Motor neuron (in vitro differentiated cells): ENCODE results near the gene RPIA. TPM values are rescaled to one million over a fixed set of nuclear protein-coding genes. Genes with fewer than 3 reads are reported as not detected.

Experiments used
- ATAC-seq, 8 experiments: fragments of 200-7000 bp; cut with Tn5 transposase; replicated peaks in 6 of 8; 2 replicates each; pipeline ENCODE4 v1.8.0; 2021; ENCODE audit warnings: mild to moderate bottlenecking in 8 of 8, moderate library complexity in 8 of 8
- H3K27ac ChIP-seq, 2 donors: fragments of 250-450 bp; sonication (Bioruptor Pico); 2 replicates each; pipeline ENCODE4 v1.9.0; 2021; ENCODE audit warnings: antibody characterized with exemption in 2 of 2, mild to moderate bottlenecking in 2 of 2, moderate library complexity in 1 of 2
- H3K4me1 ChIP-seq, 2 donors: fragments of 250-450 bp; sonication (Bioruptor Pico); replicated peaks in 1 of 2; 2 replicates each; pipeline ENCODE4 v1.6.1; 2021; ENCODE audit warnings: antibody characterized with exemption in 2 of 2, mild to moderate bottlenecking in 2 of 2, moderate library complexity in 1 of 2
- H3K4me3 ChIP-seq, 5 donors: fragments of 250-450 bp; sonication (Bioruptor Pico); 2 replicates each; pipeline ENCODE4 v1.9.0; 2021; ENCODE audit warnings: antibody characterized with exemption in 5 of 5, mild to moderate bottlenecking in 5 of 5, moderate library complexity in 4 of 5
- WGBS, 10 experiments: fragments of 450-650 bp; shearing (Covaris generic); methylation state at CpG; one replicate each; pipeline ENCODE4 v1.0.0; 2022; 5-methylcytosine and 5-hydroxymethylcytosine counted together
- in situ Hi-C, 9 experiments: fragments of 400-800 bp; cut with MboI; loops; one replicate each; pipeline ENCODE4 v1.15.0; 2021; ENCODE audit warnings: low sequenced_read_pairs in 9 of 9, low pct_unique_long_range_greater_than_20kb in 2 of 9; ENCODE audit not compliant: unreplicated experiment in 9 of 9
- total RNA-seq, 8 experiments: library from RNA; unstranded; fragments of 300-600 nt; gene quantifications; 2 replicates each; pipeline versions ENCODE4 v1.2.3 to v1.2.4, GENCODE V29; 2022

RPIA gene
- total RNA-seq, 8 experiments from 2014 or later: 6.1 to 17.1 (median 8.5) TPM

- Histone ChIP-seq H3K4me1 (peaks cover 9 to 14% of the 10 kb centered on the region in 2 donors), H3K27ac (no peak overlapping the region), H3K4me3 (peak overlapping the region; percentile 58 to 81 (median 73))
- in situ Hi-C loops: no loop called here
- peak in 1 of 8 experiments; percentile 2 for ATAC-seq
- 0 to 2% (median 0%) methylated on average over 1 to 11 of the region's 11 CpGs; no CpG with 5 or more reads in 3 of the 10 experiments for WGBS, 10 experiments
Measured at GRCh38 chr2:88692187-88692586, 714 bp downstream of the RPIA start.

GRCh38 chr2:88693911-88694414 is 2.5 kb downstream of the RPIA start:
- H3K27ac ChIP-seq: no peak overlapping the region
- in situ Hi-C loops: no loop called here
- H3K4me3 ChIP-seq: no peak overlapping the region

DNA sequence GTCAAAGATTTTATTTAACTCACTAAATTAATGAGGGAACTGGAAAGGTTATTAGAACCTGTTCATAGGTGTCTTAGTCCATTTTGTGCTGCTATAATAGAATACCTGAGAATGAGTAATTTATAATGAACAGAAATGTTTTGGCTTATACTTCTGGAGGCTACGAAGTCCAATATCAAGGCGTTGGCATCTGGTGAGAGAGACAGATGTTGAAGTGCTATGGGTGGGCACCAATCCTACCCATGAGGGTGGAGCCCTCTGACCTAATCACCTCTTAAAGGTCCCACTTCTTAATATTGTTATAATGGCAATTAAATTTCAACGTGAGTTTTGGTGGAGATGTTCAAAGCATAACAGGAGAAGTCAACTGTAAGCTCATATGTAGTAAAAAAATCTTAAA is 5.1 kb downstream of the RPIA start:
- in situ Hi-C loops: no loop called here

More at GRCh38 chr2:88693911-88694414, 2.5 kb downstream of the RPIA start:
- peaks cover 9 to 14% of the 10 kb centered on the region in 2 donors for H3K4me1 ChIP-seq
- ATAC-seq: no peak
- 80 to 100% (median 92%) methylated on average over 1 to 2 of the region's 3 CpGs; no CpG with 5 or more reads in 5 of the 10 experiments for WGBS, 10 experiments

DNA sequence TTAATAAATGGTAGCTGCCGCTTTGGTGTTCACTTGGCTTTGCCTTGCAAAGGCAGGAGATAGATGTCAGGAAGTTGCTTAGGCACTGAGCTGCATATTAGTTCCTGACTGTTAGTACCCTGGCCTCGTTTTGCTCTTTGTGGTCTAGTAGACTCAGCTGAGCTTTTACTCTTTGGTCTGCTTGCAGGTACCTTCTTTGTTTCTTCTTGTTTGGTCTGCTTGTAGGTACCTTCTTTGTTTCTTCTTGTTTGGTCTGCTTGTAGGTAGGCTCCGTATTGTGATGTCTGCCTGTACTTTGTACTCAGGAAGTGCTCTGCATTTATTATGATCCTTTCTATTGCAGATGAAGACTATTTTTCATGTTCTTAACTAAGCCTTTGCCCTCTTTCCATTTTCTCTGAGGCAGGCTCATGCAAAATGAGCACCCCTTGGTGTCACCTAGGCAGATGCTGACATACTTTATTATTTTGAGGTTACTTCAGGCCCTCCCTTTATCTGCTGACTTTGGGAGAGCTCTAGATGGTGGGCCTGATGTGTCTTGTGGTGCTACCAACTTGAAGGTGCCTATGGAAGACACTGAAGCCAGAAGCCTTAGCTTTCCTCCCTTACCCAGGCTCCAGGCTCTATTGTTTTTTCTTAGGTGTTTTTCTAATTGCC is 6.0 kb downstream of the RPIA start:
- Histone ChIP-seq H3K27ac (no peak overlapping the region), H3K4me1 (peaks cover 2 to 5% of the 10 kb centered on the region in 2 donors), H3K4me3 (no peak overlapping the region)
- no peak for ATAC-seq
- in situ Hi-C loops: no loop called here
- 66 to 100% (median 90%) methylated on average over 2 to 3 of the region's 3 CpGs; no CpG with 5 or more reads in 1 of the 10 experiments for WGBS, 10 experiments

More for the DNA sequence above, 5.1 kb downstream of the RPIA start:
- H3K4me3 ChIP-seq: no peak overlapping the region
- H3K4me1 ChIP-seq: peaks cover 2 to 5% of the 10 kb centered on the region in 2 donors
- no peak for ATAC-seq
- no peak overlapping the region for H3K27ac ChIP-seq
- 50 to 90% (median 69%) methylated on average over 1 to 3 of the region's 3 CpGs; no CpG with 5 or more reads in 4 of the 10 experiments for whole genome bisulfite sequencing, 10 experiments

DNA sequence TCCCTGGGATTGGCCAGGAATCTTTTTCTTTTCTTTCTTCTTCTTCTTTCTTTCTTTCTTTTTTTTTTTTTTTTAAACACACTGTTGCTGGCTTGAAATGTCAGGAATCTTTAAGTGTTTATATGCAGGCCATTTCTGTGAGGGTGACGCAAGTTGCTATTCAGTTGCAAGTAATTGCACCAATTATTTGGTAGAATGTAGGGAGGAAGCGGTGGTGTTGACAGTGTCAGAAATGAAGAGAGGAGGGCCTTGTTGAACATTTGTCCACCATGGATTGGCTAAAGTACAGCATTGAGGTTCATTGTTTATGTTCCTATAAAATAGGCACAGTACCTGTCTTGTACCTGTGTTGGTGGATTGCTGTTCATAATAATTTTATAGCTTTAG is 6.5 kb downstream of the RPIA start:
- WGBS, 10 experiments: 83 to 100% (median 100%) methylated on average over 2 of the region's 2 CpGs; no CpG with 5 or more reads in 1 of the 10 experiments
- Histone ChIP-seq H3K27ac (no peak overlapping the region), H3K4me1 (peaks cover 0 to under 1% of the 10 kb centered on the region in 2 donors), H3K4me3 (no peak overlapping the region)
- no peak for ATAC-seq
- in situ Hi-C loops: no loop called here

DNA sequence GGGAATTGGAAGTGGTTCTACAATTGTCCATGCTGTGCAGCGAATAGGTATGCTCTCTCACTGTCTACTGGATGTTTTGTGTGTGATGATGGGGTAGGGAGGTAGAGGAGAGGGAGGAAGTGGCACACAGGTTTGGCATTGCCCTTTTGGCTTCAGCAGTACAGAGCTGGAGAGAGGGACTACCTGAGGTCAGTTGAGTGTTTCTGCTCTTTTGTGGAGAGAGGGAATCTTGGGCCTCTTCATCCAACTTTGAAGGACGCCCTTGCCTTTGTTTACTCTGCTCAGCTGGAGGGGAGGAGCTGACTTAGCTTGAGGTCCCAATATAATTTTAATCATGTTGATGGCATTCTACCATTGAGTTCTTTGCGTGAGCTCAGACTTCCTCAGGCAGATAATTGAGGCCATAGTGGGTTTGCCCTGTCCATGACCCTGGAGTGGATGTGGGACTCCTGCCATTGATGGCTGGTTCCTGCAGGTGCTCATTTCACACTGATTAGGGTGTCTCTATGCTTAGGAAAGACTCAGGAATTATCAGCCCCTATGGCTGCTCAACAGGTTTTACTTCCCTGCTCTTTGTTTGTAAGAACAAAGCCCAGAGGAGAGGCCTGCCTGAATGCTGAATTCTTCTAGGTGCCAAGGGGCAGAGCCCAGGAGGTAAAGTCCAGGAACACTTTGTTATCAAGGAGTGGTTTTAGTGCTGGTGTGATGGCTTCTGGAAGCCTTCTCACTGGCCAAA is 7.2 kb downstream of the RPIA start:
- no peaks in the 10 kb centered on the region for H3K4me1 ChIP-seq
- no peak for ATAC-seq
- in situ Hi-C loops: no loop called here
- no peak overlapping the region for H3K4me3 ChIP-seq
- no peak overlapping the region for H3K27ac ChIP-seq
- 83 to 100% (median 97%) methylated on average over 1 to 3 of the region's 3 CpGs; no CpG with 5 or more reads in 2 of the 10 experiments for WGBS, 10 experiments

GRCh38 chr2:88707003-88707402 is 15.5 kb downstream of the RPIA start:
- Histone ChIP-seq H3K4me3 (no peak overlapping the region), H3K4me1 (no peaks in the 10 kb centered on the region), H3K27ac (no peak overlapping the region)
- in situ Hi-C loops: no loop called here
- WGBS, 10 experiments: 73 to 100% (median 95%) methylated on average over 2 of the region's 2 CpGs
- ATAC-seq: no peak

DNA sequence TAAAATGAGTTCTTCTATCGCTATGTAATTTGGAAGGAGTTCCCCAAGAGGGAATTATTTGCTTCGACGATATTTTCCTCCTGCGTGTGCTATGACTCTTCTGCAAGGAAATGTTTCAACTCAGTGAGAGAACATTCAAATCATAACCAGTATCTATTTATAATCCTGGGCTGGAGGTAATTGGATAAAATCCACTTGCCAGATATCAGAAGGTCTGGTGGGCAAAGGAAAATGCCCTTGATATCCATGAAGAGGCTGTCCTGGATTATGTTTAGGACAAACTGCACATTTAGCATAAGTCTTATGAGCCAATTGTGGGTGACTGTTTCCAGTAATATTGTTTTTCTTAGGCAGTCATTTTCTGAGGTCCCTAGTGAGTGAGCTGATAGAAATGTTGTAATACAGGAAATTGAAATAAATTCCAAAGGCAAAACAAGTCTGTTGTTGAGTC is 17.7 kb downstream of the RPIA start:
- ATAC-seq: peak in 2 of 8 experiments; percentile 82 to 83
- Histone ChIP-seq H3K4me3 (no peak overlapping the region), H3K4me1 (no peaks in the 10 kb centered on the region), H3K27ac (no peak overlapping the region)
- WGBS, 10 experiments: 91 to 100% (median 100%) methylated on average over 1 to 4 of the region's 4 CpGs; no CpG with 5 or more reads in 3 of the 10 experiments
- in situ Hi-C loops: no loop called here

DNA sequence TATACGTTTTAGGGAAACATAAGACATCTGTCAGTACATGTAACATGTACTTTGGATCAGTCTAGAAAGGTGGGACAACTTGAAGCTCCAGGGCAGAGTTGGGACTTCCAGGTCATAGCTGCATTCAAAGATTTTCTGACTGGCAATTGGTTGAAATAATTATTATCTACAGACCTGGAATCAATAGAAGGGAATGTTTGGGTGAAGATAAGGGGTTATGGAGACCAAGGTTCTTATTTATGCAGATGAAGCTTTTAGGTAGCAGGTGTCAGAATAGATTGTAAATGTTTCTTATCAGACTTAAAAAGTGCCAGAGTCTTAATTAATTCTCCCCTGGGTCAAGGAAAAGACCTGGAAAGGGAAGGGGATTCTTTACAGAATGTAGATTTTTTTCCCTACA is 19.8 kb downstream of the RPIA start:
- in situ Hi-C loops: no loop called here
- H3K4me1 ChIP-seq: no peaks in the 10 kb centered on the region
- WGBS, 10 experiments: 80 to 100% (median 88%) methylated on average over 1 of the region's 1 CpG; no CpG with 5 or more reads in 3 of the 10 experiments
- no peak overlapping the region for H3K4me3 ChIP-seq
- H3K27ac ChIP-seq: no peak overlapping the region
- no peak for ATAC-seq

DNA sequence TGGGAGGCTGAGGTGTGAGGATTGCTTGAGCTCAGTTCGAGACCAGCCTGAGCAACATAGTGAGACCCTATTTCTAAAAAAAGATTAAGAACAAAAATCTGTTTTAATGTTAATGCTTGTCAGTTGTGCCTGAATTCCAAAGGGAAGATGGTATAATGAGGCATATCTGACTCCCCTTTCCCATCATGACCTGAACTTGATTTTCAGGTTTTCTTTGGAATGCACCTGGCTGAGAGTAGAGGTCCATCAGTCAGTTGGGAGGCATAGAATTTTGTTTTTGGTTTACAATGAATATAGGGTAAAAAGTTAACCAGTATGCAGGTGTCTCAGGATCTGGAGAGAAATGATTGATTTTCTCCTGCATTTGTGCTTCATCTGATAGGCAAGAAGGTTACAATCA is 20.4 kb downstream of the RPIA start:
- Histone ChIP-seq H3K4me1 (no peaks in the 10 kb centered on the region), H3K27ac (no peak overlapping the region), H3K4me3 (no peak overlapping the region)
- no peak for ATAC-seq
- in situ Hi-C loops: no loop called here
- WGBS, 10 experiments: 86 to 100% (median 100%) methylated on average over 1 of the region's 1 CpG; no CpG with 5 or more reads in 4 of the 10 experiments

GRCh38 chr2:88713408-88713807 is 21.9 kb downstream of the RPIA start:
- 85 to 100% (median 94%) methylated on average over 3 to 4 of the region's 4 CpGs; no CpG with 5 or more reads in 1 of the 10 experiments for WGBS, 10 experiments
- in situ Hi-C loops: no loop called here
- Histone ChIP-seq H3K4me3 (no peak overlapping the region), H3K27ac (no peak overlapping the region), H3K4me1 (no peaks in the 10 kb centered on the region)
- no peak for ATAC-seq

DNA sequence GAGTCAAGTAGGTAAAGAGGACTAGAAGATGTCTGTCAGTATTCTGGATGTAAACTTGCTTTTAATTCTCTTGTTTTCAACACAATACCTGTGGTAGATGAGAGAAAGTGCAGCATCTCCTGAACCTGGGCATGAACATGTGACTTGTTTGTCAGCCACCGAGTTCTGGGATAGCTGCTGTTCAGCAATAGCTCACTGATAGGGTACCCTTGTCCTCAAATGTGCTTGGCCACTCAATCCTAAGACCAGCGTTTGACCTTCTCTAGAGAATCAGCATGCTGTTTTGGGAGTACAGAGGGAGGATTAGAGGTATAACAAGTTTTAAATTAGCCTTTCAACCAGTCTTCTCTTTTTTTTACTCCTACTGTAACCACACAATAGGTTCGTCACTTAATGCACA is 23.2 kb downstream of the RPIA start:
- Histone ChIP-seq H3K4me3 (no peak overlapping the region), H3K4me1 (no peaks in the 10 kb centered on the region), H3K27ac (no peak overlapping the region)
- in situ Hi-C loops: no loop called here
- 94 to 100% (median 100%) methylated on average over 1 to 3 of the region's 3 CpGs; no CpG with 5 or more reads in 4 of the 10 experiments for WGBS, 10 experiments
- ATAC-seq: no peak

GRCh38 chr2:88720399-88720798 is 28.9 kb downstream of the RPIA start:
- no peak for ATAC-seq
- H3K27ac ChIP-seq: no peak overlapping the region
- H3K4me1 ChIP-seq: peaks cover 0 to 5% of the 10 kb centered on the region in 2 donors
- H3K4me3 ChIP-seq: no peak overlapping the region
- in situ Hi-C loops: no loop called here
